HG02610 (cell line): ENCODE measurements around the gene NRL.
"Not testable (repeated sequence)": the region's sequence is repeated elsewhere in the genome, so short reads cannot be mapped to it uniquely, and the experiment has no call there.

ENCODE experiments used
- ATAC-seq: cut with Tn5 transposase; IDR thresholded peaks from one replicate; pipeline ENCODE4 v1.9.1; 2021; ENCODE audit warnings: mild to moderate bottlenecking, moderate library complexity; ENCODE audit not compliant: unreplicated experiment

The NRL gene

DNA sequence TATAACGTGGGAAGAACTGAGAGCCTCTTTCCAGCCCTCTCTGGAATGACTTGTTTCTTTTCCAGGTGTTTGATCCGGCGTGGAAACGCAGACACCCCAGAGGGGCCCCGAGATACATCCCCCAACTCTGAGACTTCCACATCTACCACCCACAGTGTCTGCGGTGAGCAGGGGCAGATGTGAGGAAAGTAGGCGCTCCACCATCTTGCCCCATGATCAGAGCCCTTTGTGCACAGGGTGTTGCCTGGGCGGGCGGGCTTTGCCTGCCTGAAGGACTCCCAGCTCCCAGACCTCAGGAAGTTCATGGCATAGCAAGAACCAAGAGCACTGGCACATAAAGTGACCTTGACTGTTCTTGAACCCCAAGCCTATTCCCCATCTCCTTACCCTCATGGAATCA lies 60.1 kb downstream of the NRL start:
- ATAC-seq: no peak

DNA sequence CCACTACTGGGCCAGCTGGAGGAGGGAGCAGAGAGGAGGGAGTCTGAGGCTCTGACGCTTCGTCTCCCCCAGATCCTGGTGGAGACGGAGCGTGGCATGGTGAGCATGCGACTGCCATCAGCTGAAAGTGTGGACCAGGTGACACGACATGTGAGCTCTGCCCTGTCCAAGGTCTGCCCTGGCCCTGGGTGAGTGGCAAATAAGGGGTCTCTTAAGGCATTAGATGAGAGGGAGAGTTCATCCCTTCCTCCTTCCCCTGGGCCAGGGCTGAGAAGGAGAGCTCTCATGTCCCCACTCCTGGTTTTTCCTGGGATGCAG lies 60.5 kb downstream of the NRL start:
- no peak for ATAC-seq

DNA sequence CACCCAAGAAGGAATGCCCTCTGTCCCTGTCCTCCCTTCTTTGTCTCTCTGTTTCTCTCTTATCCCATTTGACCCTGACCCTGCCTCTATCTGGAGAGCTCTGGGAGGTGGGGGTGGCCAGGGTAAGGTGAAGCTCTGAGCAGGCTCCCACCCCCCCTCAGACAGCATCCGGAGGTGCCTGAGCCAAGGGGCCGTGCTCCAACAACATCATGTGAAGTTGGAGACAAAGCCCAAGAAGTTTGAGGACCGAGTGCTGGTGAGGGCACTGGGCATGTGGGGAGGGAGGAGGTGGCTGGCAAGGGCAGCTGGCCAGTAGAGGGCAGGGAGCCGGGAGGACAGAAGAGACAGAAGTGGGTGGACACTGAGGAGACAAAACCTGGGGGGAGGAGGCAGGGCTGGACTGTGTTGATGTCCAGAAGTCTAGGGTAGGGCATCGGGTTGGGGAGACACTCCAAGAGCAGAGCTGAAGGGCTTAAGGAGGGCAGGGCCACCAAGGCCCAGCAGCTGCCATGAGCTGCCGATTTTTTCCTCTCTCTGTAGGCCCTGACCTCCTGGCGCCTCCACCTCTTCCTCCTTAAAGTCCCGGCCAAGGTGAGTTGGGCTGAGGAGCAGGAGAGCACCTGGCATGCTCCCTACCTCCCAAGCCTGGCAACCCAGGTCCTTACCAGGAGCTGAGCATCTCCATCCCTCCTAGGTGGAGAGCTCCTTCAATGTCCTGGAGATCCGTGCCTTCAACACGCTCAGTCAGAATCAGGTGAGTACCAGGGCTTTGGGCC lies 61.0 kb downstream of the NRL start:
- no peak for ATAC-seq

DNA sequence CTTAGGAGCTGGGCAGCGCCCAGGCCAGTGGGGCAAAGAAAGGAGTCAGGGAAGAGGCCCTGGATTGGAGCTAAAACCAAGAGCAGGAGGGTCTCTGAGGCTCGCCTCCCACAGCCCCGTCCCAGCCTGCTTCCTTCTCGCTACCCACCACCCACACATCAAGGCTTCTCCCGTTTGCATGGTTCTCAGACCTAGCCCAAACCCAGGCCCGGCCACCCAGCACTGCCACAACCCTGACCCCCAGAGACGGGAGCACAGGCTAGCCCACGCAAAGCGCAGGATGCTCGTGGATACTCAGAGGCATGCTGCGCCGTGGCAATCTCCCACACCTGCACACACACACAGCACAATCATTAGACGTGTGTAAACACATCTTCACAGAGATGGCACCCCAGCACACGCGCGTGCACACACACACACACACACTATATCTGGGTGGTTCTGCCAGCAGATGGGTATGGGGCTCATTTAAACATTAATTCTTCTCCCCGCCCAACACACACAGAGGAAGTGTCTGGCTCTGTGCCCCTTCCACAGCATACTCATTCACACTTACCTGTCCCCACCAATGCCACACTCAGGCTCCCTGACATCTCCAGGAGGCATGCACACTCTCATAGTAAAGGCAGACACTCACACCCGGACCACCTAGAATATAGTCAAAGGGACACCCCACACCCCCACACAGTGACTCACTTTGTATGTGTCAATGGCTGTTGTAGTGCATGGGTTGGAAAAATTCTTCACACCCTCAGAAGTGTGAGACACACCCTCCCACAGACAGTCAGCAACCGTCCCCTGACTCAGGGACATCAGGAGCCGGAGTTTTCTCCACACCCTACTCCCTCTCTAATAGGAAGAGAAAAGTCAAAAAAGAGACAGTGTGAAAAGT lies 61.8 kb downstream of the NRL start:
- ATAC-seq: no peak

DNA sequence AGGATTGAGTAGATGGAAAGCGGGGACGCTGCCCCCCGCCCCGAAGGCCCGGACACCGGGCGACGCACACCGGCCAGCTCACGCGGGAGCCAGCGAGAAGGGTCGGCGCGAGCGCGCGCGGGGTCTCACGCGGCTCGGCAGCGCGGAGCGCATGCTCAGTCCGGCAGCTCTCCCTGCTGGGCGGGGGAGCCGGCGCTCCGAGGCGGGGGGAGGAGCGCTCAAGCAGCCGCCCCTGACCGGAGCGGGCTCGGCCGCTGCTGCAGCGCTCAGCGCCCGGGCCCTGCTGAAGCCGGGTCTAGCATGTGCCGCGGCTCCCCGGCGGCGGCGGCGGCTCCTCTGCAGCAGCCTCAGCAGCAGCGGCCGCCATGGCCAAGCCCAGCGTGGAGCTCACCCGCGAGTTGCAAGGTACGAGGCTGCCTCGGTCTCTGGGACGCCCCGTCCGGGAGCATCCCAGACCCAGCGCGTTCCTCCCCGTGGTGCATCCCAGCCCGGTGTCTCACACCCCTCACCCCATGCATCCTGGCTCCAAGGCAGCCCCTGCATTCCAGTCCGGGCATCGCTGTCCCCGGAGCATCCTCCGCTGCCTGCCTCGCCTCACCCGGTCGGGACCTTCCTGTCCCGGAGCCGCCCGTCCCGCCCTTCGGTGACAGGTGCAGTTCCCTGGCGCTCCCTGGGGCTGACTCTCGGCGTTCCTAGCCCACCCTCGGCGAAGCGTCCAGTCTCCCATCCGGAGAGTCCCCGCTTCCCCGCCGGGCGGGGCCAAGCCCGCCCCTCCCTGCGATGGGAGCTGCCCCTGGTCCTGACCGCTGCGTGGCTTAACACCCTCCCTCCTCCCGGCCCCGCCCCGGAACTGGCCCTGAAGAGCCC lies 62.7 kb downstream of the NRL start, which contains the start of gene CARMIL3:
TSS of gene CARMIL3 (plus strand) at position 221 of the 867 bp plus-strand sequence. CDS start at position 366, 145 bp downstream.
- peak; percentile 80 for ATAC-seq

DNA sequence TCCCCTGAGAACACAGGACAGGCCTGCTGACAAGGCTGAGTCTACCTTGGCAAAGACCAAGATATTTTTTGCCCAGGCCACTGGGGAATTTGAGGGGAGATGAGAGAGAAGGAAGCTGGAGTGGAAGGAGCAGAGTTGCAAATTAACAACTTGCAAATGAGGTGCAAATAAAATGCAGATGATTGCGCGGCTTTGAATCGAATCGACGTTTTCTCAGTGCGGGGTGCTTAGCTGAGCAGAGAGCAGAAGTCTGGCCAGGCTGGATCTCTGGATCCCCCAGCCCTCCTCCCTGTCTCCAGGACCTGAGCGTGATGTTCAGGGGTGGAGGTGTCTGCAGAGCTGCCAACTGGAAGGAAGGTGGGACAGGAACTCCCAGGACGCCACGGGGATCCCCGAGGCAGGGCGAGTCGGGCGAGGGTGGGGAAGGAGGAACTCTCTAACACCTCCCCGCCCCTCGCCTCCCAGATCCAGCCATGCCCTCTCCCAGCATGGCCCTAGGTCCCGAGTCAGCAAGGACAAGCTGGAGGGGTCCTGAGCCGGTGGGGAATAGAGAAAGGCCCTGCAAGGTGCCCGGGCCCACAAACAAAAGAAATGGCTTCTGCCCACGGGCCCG lies 63.5 kb downstream of the NRL start:
- ATAC-seq: no peak

DNA sequence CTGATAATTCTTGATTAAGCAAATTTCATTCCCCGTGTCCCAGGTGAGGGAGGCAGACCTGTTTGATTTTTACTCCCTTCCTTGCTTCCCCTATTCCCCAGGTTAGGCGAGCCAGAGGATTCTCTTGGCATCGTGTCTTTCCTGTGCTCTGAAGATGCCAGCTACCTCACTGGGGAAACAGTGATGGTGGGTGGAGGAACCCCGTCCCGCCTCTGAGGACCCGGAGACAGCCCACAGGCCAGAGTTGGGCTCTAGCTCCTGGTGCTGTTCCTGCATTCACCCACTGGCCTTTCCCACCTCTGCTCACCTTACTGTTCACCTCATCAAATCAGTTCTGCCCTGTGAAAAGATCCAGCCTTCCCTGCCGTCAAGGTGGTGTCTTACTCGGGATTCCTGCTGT lies 64.0 kb downstream of the NRL start:
- ATAC-seq: not testable (repeated sequence)

DNA sequence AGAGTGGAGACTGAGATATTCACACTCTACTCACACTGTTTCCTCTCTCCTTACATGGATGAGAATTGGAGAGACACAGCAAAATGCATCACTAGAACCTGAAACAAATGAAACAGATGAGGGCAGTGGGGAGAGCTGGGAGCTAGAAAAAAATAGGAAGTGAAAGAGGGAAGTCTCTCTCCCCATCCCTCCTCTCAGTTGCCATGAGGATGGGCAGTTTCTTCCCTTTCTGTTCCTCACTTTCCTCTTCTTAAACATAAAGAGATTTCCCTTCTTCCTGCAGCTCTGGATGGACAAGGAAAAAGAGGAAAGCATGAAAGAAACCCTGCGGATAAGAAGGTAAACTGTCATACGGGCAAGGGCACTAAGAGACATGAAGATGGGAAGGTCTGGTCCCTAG lies 65.7 kb downstream of the NRL start:
- ATAC-seq: not testable (repeated sequence)

DNA sequence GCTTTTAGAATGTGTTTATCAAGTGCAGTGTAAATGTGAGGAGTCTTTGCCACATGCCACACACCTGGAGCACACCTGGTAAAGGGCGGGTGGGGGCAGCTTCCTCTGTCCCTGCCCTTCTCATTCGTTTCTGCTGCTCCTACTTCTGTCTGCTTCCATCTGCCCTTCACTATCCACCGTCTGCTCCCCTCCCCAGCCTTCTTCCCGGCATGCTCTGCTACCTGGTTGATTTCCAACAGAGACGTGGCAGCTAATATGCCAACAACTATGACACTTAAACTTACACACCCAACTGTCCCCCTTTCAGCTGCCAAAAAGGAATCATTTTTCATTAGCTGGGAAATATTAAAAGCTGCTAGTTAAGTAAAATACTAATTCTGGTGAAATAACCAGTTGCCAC lies 72.0 kb downstream of the NRL start:
- no peak for ATAC-seq

DNA sequence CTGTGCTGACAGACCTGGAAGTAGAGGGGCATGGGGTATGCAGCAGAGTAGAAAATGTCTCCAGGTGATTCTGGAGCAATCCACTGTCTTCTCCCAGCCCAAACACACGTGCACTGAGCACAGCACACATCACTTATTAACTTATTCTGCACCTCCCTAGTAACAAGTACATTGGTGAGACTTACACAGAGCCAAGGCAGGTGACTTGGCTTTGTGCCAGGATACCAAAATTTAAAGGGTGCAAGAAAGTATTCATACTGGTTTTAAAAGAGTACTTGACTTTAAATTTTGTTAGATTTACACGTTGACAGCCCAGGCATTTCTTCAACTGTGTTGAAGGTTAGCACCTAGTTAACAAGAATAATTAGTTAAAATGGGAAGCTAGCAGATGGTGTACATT lies 74.1 kb downstream of the NRL start:
- ATAC-seq: no peak

DNA sequence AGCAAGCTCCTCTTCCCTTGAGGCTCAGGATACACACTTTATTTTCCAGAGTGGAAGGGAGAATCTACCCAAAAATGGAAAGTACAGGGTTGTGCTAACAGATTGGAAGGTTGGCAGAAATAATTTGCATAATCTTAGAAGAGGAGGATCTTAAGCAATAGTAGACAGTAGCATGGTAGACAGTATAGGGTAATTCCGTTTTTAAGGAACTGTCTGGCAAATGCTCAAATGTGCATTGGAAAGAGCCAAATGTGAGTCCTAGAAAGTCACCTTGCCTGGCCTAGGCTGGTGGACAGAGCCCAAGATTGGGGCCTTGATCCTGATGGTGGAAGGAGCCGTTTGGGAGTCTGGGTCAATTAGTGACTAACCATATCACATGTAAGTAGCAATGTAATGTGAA lies 76.1 kb downstream of the NRL start:
- no peak for ATAC-seq

DNA sequence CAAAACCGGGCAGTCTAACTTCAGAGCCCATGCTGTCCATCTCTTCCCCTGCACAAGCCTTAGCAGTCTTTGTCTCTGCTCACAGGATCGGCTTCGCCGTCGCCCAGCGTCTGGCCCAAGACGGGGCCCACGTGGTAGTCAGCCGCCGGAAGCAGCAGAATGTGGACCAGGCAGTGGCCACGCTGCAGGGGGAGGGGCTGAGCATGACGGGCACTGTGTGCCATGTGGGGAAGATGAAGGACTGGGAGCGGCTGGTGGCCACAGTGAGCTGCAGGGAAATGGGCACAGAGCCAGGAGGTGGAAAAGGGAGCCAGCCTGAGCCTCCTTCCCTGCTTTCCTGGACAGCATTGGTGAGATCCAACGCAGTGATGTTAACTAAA lies 77.1 kb downstream of the NRL start:
- no peak for ATAC-seq

DNA sequence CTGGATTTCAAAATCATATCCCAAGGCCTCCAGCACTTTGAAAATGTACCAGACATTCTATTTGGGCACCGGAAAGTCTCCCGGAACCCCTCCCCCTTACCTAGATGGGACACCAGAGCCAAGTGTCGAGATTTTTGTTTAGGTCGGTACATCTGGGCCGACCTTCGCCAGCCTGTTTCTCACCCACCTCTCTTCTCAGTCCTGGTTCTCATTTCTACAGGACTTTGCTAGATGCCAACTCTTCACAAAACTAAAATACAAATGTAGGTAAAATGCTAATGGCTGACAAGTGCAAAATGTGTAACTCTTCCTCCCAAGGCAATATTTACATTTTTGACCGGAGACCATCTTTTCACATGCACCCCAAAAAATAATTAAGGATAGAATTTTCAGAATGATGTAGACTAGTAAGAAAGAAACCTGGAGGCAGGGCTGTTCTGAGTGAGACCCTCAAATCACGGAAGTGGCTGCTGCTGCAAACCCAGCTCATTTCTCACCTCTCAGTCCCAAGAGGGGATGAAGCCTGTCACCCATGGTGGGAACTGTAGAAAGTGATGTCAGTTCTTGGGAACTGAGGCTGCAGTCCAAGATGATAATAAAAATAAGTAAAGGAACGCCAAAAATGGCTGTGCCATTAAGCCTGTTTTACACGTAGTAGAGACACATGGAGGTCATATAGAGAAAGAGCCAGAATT lies 77.6 kb downstream of the NRL start:
- peak; percentile 18 for ATAC-seq

DNA sequence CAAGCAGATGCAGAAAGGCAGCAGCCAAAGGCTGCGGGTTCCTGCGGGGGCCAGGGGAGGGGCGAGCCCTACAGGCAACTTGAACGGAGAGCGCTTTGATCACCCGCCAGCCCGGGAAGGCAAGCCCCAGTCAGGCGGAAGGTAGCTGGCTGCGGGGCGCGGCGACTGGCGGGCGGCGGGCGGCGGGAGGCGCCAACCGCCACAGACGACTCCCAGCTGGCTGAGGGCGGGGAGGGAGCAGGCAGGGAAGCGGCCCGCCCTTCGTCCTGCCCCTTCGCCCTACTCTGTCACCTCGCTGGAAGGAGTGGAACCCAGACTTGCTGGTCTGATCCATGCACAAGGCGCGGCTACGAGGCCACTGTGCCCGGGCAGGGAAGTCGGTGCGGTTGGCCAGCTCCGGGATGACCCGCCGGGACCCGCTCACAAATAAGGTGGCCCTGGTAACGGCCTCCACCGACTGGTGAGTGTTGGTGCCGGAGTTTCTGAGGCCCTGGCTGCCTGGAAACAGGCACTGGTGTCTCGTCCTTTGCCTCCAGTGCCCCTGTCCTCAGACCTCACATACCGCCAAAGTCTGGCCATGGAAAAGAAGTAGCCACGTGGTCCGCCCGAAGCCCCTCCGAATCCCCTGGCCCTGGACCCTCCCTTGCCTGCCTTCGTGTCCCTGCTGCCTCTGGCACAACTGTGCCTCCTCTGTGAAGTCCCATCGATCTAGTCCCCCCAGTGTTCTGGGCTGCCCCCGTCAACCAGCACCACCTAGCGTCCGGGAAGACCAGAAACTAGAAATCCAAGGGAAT lies 78.4 kb downstream of the NRL start:
- ATAC-seq: peak; percentile 66

DNA sequence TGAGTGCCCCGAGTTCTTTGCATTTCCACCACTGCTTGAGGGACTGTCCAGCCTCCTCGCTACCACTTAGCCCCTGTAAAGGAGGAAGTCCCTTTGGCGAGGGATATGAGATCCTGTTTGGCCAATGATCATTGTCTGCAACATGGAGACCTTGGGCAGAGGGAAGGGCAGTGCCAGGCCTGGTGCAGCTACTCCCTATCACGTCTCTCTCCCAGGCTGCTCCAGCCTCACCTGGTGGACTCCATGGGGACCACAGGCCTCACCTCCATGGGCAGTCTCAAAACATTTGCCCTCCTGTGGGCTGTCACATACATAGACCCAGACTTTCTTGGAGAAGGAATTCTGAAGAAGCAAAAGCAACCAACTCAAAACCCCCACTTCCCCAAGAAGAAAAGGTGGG lies 79.0 kb downstream of the NRL start:
- peak; percentile 12 for ATAC-seq

DNA sequence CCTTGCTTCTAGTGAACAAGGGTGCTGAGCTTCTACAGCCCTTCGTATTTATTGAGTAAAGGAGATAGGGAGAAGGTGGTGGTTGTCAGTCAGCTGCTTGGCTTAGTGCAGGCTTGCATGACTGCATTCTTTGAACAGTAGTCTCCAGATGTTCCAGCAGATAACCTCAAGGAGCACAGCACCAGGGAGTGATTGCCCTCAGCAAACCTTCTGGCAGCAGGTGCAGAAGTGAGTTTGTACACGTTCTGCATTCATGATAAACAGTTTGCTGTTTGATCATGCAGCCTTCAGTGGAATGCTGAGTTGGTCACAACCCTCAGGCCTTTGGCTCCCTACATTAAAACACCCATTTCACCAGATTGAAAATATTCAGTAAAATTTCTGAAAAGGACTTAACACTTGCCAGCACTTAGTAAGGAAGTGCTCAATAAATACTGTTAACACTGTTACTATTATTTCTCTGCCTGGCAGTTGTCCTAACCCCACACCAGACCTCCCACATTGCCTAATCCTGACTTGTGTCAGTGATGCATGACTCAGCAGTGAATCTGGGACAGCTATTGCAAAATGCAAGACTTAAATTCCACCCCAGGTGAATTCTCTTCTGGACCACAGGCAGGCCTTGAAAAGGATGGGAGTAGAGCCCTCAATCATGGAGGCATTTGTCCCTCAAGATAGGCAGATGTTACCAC lies 81.9 kb downstream of the NRL start:
- ATAC-seq: no peak

DNA sequence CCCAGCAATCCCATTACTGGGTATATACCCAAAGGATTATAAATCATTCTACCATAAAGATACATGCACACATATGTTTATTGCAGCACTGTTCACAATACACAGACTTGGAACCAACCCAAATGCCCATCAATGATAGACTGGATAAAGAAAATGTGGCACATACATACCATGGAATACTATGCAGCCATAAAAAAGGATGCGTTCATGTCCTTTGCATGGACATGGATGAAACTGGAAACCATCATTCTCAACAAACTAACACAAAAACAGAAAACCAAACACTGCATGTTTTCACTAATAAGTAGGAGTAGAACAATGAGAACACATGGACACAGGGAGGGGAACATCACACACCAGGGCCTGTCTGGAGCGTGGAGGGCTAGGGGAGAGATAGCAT lies 83.4 kb downstream of the NRL start:
- not testable (repeated sequence) for ATAC-seq

DNA sequence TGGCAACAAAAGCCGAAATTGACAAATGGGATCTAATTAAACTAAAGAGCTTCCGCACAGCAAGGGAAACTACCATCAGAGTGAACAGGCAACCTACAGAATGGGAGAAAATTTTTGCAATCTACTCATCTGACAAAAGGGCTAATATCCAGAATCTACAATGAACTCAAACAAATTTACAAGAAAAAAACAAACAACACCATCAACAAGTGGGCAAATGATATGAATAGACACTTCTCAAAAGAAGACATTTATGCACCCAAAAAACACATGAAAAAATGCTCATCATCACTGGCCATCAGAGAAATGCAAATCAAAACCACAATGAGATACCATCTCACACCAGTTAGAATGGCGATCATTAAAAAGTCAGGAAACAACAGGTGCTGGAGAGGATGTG lies 85.1 kb downstream of the NRL start:
- not testable (repeated sequence) for ATAC-seq
